Left ventricle myocardium inferior (tissue), 1 donor: ENCODE results near the gene MRPS5. TPM values are rescaled to one million over a fixed set of nuclear protein-coding genes. Genes with fewer than 3 reads are reported as not detected.

Experiments used
- DNase-seq: peaks from one replicate; pipeline ENCODE4 v3.0.0-alpha.2; 2020
- H3K27ac ChIP-seq: fragments of 200-600 bp; replicated peaks from 2 replicates; pipeline ENCODE4 v1.8.0; 2021
- H3K27me3 ChIP-seq: fragments of 200-600 bp; 2 replicates; pipeline ENCODE4 v1.8.0; 2021; ENCODE audit warnings: low read depth
- H3K36me3 ChIP-seq: fragments of 200-600 bp; 2 replicates; pipeline ENCODE4 v1.8.0; 2021
- H3K4me1 ChIP-seq: fragments of 200-600 bp; 2 replicates; pipeline ENCODE4 v1.8.0; 2021
- H3K4me3 ChIP-seq: fragments of 200-600 bp; 2 replicates; pipeline ENCODE4 v1.8.0; 2021; ENCODE audit warnings: mild to moderate bottlenecking, moderate library complexity
- H3K9me3 ChIP-seq: fragments of 200-600 bp; replicated peaks from 2 replicates; pipeline ENCODE4 v1.8.0; 2021
- CTCF ChIP-seq: fragments of 200-600 bp; IDR thresholded peaks from 2 replicates; pipeline ENCODE4 v1.8.0; 2021; ENCODE audit warnings: antibody characterized with exemption, mild to moderate bottlenecking, borderline replicate concordance
- intact Hi-C: fragments of 100-400 bp; cut with micrococcal nuclease; formaldehyde crosslinking; loops from one replicate; pipeline ENCODE4 v1.11.0; 2022
- total RNA-seq: library from RNA; stranded (reverse); fragmentation: NEBNext Ultra II Directional; extraction: Animal tissue kit (Norgen Biotek cat#: 25700); gene quantifications from one replicate; pipeline ENCODE4 v1.2.1, GENCODE V29; 2021
- donor health status: DM: no; HTN: yes; CAD: no; lungs with severe emphysema.

The MRPS5 gene
- total RNA-seq, 1 donor from 2014 or later = 81.2 TPM

DNA sequence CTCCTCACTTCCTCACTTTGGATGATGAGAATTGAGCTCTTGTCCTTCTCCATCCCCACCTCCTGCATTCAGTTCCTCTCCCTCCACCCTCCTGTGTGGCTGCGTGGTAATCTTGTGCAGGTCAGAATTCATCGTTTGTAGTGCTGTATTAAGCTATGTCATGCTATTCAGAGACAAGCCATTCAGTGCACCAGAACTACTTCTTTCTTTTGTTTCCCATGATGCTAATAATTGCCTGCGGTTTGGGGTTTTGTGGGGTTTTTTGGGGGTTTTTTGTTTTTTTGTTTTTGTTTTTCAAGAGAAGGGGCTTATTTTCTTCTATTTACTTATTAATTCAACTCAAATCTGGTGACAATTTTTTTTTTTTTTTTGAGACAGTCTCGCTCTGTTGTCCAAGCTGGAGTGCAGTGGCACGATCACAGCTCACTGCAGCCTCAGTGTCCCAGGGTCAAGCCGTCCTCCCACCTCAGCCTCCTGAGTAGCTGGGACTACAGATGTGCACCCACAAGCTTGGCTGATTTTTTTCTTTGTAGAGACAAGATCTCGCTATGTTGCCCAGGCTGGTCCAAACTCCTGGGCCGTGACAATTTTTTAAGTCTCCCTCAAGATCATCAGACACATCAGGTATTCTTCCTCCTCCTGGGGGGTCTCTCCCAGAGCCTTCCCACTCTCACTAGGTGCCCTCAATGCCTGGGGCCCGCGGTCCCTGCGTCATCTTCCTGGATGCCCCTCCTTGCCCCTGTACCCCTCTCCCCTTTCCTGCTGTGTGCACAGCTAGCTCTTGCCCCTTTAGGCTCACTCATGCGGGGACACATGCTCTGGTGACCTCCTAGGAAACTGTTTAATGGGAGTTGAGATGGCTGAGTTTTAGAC lies 58.3 kb downstream of the MRPS5 start:
- intact Hi-C loops = no loop called here
- no peak overlapping the region for H3K4me3 ChIP-seq
- TF ChIP-seq CTCF = no peak
- no peak overlapping the region for H3K27ac ChIP-seq
- H3K27me3 ChIP-seq = peaks cover 83% of the 10 kb centered on the region
- no peaks in the 10 kb centered on the region for H3K9me3 ChIP-seq
- no peaks in the 10 kb centered on the region for H3K4me1 ChIP-seq
- H3K36me3 ChIP-seq = no peaks in the 10 kb centered on the region
- DNase-seq = no peak

- no peak overlapping the region for H3K4me3 ChIP-seq
- intact Hi-C loops = no loop called here
- DNase-seq = no peak
- no peaks in the 10 kb centered on the region for H3K4me1 ChIP-seq
- H3K36me3 ChIP-seq = no peaks in the 10 kb centered on the region
- peaks cover 91% of the 10 kb centered on the region for H3K27me3 ChIP-seq
- TF ChIP-seq CTCF = no peak
- no peak overlapping the region for H3K27ac ChIP-seq
- H3K9me3 ChIP-seq = no peaks in the 10 kb centered on the region
These were observed 59.1 kb downstream of the MRPS5 start for GRCh38 chr2:95062242-95063085.

DNA sequence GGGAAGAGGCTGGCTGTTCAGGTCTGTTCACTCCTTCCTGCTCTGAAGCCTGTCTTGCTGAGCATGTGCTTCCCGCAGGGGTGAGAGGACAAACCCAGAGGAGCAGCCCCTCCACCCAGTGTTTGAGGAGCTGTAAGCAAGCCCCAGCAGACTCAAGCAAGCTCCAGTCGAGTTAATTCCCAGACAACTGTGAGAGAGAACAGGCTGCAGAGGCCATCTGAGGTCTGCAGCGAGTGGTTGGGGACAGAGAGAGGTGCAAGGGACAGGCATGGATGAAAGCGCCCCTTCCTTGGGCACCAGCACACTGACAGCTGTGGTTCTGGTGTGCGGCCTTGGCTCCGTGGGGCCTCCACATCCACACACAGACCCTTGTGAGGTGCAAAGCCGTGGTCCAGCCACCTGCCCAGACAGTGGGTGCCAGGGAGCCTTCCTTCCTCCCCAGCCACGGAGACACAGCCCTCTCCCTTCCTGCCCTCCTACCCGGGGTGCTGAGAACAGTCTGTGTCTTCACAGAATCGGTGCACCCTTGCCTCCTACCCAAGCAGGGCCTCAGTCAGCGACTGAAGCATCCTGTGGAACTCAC lies 59.9 kb downstream of the MRPS5 start:
- intact Hi-C loops = no loop called here
- no peaks in the 10 kb centered on the region for H3K9me3 ChIP-seq
- no peak overlapping the region for H3K4me3 ChIP-seq
- H3K27ac ChIP-seq = no peak overlapping the region
- peaks cover 94% of the 10 kb centered on the region for H3K27me3 ChIP-seq
- H3K36me3 ChIP-seq = no peaks in the 10 kb centered on the region
- no peaks in the 10 kb centered on the region for H3K4me1 ChIP-seq
- DNase-seq = no peak
- no peak for TF ChIP-seq CTCF

GRCh38 chr2:95061119-95061512 lies 60.5 kb downstream of the MRPS5 start:
- no peak overlapping the region for H3K4me3 ChIP-seq
- intact Hi-C loops = no loop called here
- H3K36me3 ChIP-seq = no peaks in the 10 kb centered on the region
- no peak for DNase-seq
- H3K27ac ChIP-seq = no peak overlapping the region
- no peaks in the 10 kb centered on the region for H3K9me3 ChIP-seq
- no peak for TF ChIP-seq CTCF
- H3K4me1 ChIP-seq = no peaks in the 10 kb centered on the region
- H3K27me3 ChIP-seq = peaks cover 94% of the 10 kb centered on the region

DNA sequence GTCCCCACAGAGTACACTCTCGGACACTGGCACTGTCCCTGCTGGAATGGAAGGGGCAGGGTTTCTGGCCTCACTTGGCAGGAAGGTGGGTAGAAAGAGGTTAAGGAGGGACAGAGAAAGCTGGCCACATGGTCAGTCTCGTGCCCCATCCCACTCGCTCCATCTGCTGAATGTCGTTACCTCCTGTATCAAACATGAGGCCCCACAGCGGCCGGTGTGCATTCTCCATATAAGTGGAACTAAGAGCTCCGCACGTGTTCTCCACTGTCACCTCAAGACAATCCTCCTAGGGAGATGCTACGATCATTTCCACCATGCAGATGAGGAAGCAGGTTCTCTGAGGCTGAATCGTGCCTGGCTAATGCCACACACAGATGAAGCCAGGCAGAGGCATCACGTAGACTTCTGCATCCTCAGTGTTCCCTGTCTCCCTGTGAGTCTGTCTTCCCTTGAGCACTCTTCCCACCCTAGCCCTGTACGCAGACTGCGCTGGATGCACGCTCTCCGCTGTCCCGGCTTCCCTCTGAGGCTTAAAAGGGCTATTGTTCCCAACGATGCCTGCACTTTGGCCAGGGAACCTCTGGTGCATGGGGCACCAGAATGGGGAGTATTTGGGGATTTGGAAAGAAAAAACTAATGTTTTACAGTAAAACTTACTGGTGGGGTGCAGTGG lies 61.0 kb downstream of the MRPS5 start:
- H3K36me3 ChIP-seq = no peaks in the 10 kb centered on the region

More for the DNA sequence above, 61.0 kb downstream of the MRPS5 start:
- Histone ChIP-seq H3K27me3 (peaks cover 95% of the 10 kb centered on the region), H3K9me3 (no peaks in the 10 kb centered on the region), H3K4me3 (no peak overlapping the region), H3K27ac (no peak overlapping the region), H3K4me1 (no peaks in the 10 kb centered on the region)
- intact Hi-C loops = no loop called here
- no peak for DNase-seq
- no peak for TF ChIP-seq CTCF
